Measurements from ENCODE around the gene HTR1E. TPM values are rescaled to one million over a fixed set of nuclear protein-coding genes. Genes with fewer than 3 reads are reported as not detected.

Gene HTR1E
- total and polyA plus RNA-seq, 9 of the 15 experiments (the other 6 are each of a cell fraction or from before 2014, with no cell fraction given) = not detected

DNA sequence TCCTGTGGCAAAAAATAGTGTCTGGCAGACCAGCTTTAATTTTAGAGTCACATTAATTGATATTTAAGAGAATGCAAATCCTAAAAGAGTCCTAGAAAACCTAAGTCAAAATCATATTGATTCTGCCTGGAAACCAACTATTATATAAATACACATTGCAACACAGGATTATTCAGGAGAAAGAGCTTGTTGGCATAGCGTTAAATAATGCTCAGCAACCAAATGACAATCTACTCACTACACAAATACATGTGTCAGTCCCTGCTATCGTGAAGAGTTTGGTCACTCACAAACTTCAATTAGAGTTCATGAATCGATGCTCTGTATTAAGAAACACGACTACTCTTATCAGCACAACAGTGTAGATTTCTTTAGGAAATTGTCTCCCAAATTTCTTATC lies 103.4 kb downstream of the HTR1E start:
- DNase-seq (ENCODE audit: extremely low read depth in 1 of 4, low spot score in 3 of 4) = no peak
- CTCF ChIA-PET (ENCODE audit: low intra/inter-chr PET ratio) = no interaction called here
- no peaks in the 10 kb centered on the region for H4K20me1 ChIP-seq (replicated peaks; ENCODE audit: control insufficient read depth, insufficient read depth, low read length)
- H3K9ac ChIP-seq (ENCODE audit: insufficient read depth in 1 of 2, low read depth in 2 of 2, low read length in 2 of 2) = no peak overlapping the region
- H3K4me3 ChIP-seq = no peak overlapping the region
- TF ChIP-seq RFX1 (IDR thresholded peaks at IDR 0.05) = no peak
- no peaks in the 10 kb centered on the region for H3K36me3 ChIP-seq (ENCODE audit: control insufficient read depth, insufficient read depth, low read length)
- no peaks in the 10 kb centered on the region for H3K9me3 ChIP-seq (replicated peaks; ENCODE audit: control insufficient read depth, insufficient read depth, low read depth, low read length)
- H3K27me3 ChIP-seq (ENCODE audit: control insufficient read depth in 2 of 2, insufficient read depth in 2 of 2, low read length in 2 of 2) = no peaks in the 10 kb centered on the region
- no peak overlapping the region for H3K27ac ChIP-seq (ENCODE audit: extremely low read depth, low read depth, low read length)
- POLR2A ChIA-PET = no interaction called here
- H3K9me1 ChIP-seq (ENCODE audit: control insufficient read depth, insufficient read depth, low read length) = no peaks in the 10 kb centered on the region
- no peak for ATAC-seq
- H3K4me1 ChIP-seq (replicated peaks in 1 of 2; ENCODE audit: control insufficient read depth in 2 of 2, insufficient read depth in 2 of 2, low read length in 2 of 2) = no peaks in the 10 kb centered on the region
- no peak overlapping the region for H2AFZ ChIP-seq (ENCODE audit: low read depth, low read length)
- WGBS (ENCODE audit: insufficient coverage, low coverage, missing lambda C conversion rate) = 0% methylated on average over 4 of the region's 4 CpGs
- BruUV-seq (replicated peaks) = no TSS peak
- H3K4me2 ChIP-seq (ENCODE audit: insufficient read depth, low read length) = no peak overlapping the region
- no peaks in the 10 kb centered on the region for H3K79me2 ChIP-seq (ENCODE audit: control insufficient read depth, insufficient read depth, low read length)
- FAIRE-seq = no peak
- intact Hi-C loops (cut with micrococcal nuclease) = no loop called here
- in situ Hi-C loops (cut with MboI) = no loop called here

GRCh38 chr6:87045521-87046075 lies 108.3 kb downstream of the HTR1E start:
- CTCF ChIA-PET (ENCODE audit: low intra/inter-chr PET ratio) = no interaction called here
- H3K9me1 ChIP-seq (ENCODE audit: control insufficient read depth, insufficient read depth, low read length) = no peaks in the 10 kb centered on the region
- H3K4me1 ChIP-seq (replicated peaks in 1 of 2; ENCODE audit: control insufficient read depth in 2 of 2, insufficient read depth in 2 of 2, low read length in 2 of 2) = no peaks in the 10 kb centered on the region
- H3K4me2 ChIP-seq (ENCODE audit: insufficient read depth, low read length) = no peak overlapping the region
- 0% methylated on average over 5 of the region's 5 CpGs for WGBS (ENCODE audit: insufficient coverage, low coverage, missing lambda C conversion rate)
- no peak overlapping the region for H3K4me3 ChIP-seq
- H3K9ac ChIP-seq (ENCODE audit: insufficient read depth in 1 of 2, low read depth in 2 of 2, low read length in 2 of 2) = no peak overlapping the region
- POLR2A ChIA-PET = no interaction called here
- no peaks in the 10 kb centered on the region for H3K9me3 ChIP-seq (replicated peaks; ENCODE audit: control insufficient read depth, insufficient read depth, low read depth, low read length)
- H3K27me3 ChIP-seq (ENCODE audit: control insufficient read depth in 2 of 2, insufficient read depth in 2 of 2, low read length in 2 of 2) = no peaks in the 10 kb centered on the region
- intact Hi-C loops (cut with micrococcal nuclease) = no loop called here
- in situ Hi-C loops (cut with MboI) = no loop called here
- FAIRE-seq (no peak), DNase-seq (ENCODE audit: extremely low read depth in 1 of 4, low spot score in 3 of 4) (peak in 3 of 4 experiments; percentile 15 to 52 (median 51)), ATAC-seq (no peak)
- BruUV-seq (replicated peaks) = no TSS peak
- H3K79me2 ChIP-seq (ENCODE audit: control insufficient read depth, insufficient read depth, low read length) = no peaks in the 10 kb centered on the region
- no peaks in the 10 kb centered on the region for H4K20me1 ChIP-seq (replicated peaks; ENCODE audit: control insufficient read depth, insufficient read depth, low read length)
- H2AFZ ChIP-seq (ENCODE audit: low read depth, low read length) = 0 out of 2 replicates have a peak overlapping the region, but pooled peaks have one; percentile 9
- H3K36me3 ChIP-seq (ENCODE audit: control insufficient read depth, insufficient read depth, low read length) = no peaks in the 10 kb centered on the region
- no peak overlapping the region for H3K27ac ChIP-seq (ENCODE audit: extremely low read depth, low read depth, low read length)
- TF ChIP-seq ZNF347 (CRISPR knock-in tag; IDR thresholded peaks at IDR 0.05; ENCODE audit: low read depth) (no peak), SAFB (IDR thresholded peaks at IDR 0.05; ENCODE audit: borderline replicate concordance, low read depth, low read length) (no peak), KLF6 (CRISPR knock-in tag; IDR thresholded peaks at IDR 0.05; ENCODE audit: borderline replicate concordance) (no peak), RAD51 (IDR thresholded peaks at IDR 0.05; ENCODE audit: borderline replicate concordance, low read depth) (peak; percentile 40; the same call in 1 of the 2 replicates), CBFA2T2 (conservative IDR thresholded peaks at IDR 0.05) (0 out of 2 replicates have a peak, but pooled peaks have one; percentile 5), ATF1 (CRISPR knock-in tag; IDR thresholded peaks at IDR 0.05) (no peak), ATF1 (tag; IDR thresholded peaks at IDR 0.05) (no peak), USF2 (CRISPR knock-in tag; IDR thresholded peaks at IDR 0.05) (peak; percentile 57)
- TF ChIP-seq, protein P1, sequence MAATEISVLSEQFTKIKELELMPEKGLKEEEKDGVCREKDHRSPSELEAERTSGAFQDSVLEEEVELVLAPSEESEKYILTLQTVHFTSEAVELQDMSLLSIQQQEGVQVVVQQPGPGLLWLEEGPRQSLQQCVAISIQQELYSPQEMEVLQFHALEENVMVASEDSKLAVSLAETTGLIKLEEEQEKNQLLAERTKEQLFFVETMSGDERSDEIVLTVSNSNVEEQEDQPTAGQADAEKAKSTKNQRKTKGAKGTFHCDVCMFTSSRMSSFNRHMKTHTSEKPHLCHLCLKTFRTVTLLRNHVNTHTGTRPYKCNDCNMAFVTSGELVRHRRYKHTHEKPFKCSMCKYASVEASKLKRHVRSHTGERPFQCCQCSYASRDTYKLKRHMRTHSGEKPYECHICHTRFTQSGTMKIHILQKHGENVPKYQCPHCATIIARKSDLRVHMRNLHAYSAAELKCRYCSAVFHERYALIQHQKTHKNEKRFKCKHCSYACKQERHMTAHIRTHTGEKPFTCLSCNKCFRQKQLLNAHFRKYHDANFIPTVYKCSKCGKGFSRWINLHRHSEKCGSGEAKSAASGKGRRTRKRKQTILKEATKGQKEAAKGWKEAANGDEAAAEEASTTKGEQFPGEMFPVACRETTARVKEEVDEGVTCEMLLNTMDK (IDR thresholded peaks at IDR 0.05; ENCODE audit: borderline replicate concordance, insufficient read depth, low read depth, low read length, poor library complexity, severe bottlenecking) = no peak
